ENCODE measurements around the gene PRPS1. TPM values are rescaled to one million over a fixed set of nuclear protein-coding genes. Genes with fewer than 3 reads are reported as not detected.

The PRPS1 gene
- polyA plus RNA-seq, 1 donor from 2014 or later: 60.8 TPM

DNA sequence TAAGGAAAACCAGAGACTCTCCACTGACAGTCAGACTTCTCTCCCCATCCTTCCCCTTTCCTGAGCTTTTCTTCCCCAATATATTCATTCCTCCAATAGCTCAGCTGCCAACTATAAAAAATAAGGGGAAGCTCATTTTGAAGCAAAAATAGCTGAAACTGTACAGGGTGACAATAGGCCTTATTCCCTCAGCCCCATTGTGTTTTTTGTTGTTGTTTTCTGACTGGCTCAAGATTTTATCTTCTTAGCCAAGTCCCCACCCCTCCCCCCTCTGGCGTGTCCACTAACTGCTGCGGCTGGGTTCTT is 26.2 kb downstream of the PRPS1 start:
- Histone ChIP-seq H3K79me2 (replicated peaks; ENCODE audit: insufficient read depth, low read length) (no peaks in the 10 kb centered on the region), H3K36me3 (ENCODE audit: insufficient read depth, low read length) (no peaks in the 10 kb centered on the region), H3K9me3 (ENCODE audit: low read length) (no peaks in the 10 kb centered on the region), H3K4me3 (ENCODE audit: low read length) (no peak overlapping the region), H2AFZ (ENCODE audit: low read depth, low read length) (no peak overlapping the region), H4K20me1 (ENCODE audit: insufficient read depth) (no peaks in the 10 kb centered on the region), H3K4me2 (ENCODE audit: low read length) (no peak overlapping the region), H3K27me3 (ENCODE audit: insufficient read depth, low read depth, low read length) (no peaks in the 10 kb centered on the region), H3K9ac (ENCODE audit: low read length) (no peak overlapping the region), H3K9me2 (ENCODE audit: insufficient read depth, low read length) (no peaks in the 10 kb centered on the region), H3K27ac (ENCODE audit: low read length) (no peak overlapping the region), H3F3A (ENCODE audit: insufficient read depth, low read length, poor library complexity, severe bottlenecking) (no peaks in the 10 kb centered on the region)
- TF ChIP-seq TAF1 (IDR thresholded peaks at IDR 0.05; ENCODE audit: low read depth) (no peak), RAD21 (conservative IDR thresholded peaks at IDR 0.05) (no peak), POLR2AphosphoS5 (IDR thresholded peaks at IDR 0.05) (no peak), EP300 (conservative IDR thresholded peaks at IDR 0.05; ENCODE audit: poor library complexity, severe bottlenecking) (no peak), MXI1 (conservative IDR thresholded peaks at IDR 0.05; ENCODE audit: poor library complexity, severe bottlenecking) (no peak), REST (IDR thresholded peaks at IDR 0.05; ENCODE audit: borderline replicate concordance) (no peak)

DNA sequence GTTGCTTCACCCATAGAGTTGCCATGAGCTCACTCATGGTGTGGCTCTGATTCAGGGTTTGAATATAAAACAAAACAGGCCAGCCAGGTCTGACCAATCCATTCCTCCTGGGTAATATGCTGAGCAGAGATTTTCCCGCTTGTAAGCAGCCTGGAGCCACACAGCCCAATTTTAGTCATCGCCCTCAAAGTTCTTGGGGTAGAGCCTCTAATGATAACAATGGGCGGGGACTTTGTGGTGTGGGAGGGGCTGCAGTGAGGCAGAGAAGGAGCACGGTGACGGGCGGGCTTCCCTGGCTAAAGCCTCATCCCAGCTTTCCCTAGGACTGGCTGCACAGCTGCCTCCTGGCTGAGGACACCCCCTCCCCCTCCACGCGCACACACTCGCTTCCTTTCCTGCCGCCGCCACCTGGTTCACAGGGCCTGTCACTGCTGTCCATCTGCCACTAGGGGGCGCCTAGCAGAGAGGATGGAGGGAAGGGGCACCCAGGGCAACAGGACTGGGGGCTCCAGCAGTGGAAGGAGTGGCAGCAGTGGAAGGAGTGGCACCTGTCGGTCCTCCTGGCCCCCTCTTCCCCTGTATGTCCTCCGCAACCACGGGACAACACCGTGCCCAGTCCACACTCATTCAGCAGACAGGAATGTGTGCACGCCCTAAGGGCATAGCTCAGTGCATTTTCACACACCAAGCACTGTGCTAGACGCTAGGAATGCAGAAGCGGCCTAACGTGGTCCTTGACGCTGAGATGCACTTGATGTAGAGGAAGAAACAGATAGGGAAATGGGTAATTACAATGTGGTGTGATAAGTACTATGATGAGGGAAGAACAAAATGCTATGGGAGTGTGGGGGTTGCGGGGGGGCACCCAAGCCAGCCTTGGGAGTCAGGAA is 26.8 kb downstream of the PRPS1 start:
- Histone ChIP-seq H3K4me3 (ENCODE audit: low read length) (no peak overlapping the region), H3F3A (ENCODE audit: insufficient read depth, low read length, poor library complexity, severe bottlenecking) (no peaks in the 10 kb centered on the region), H3K4me2 (ENCODE audit: low read length) (no peak overlapping the region), H3K9me3 (ENCODE audit: low read length) (no peaks in the 10 kb centered on the region), H3K9me2 (ENCODE audit: insufficient read depth, low read length) (no peaks in the 10 kb centered on the region), H2AFZ (ENCODE audit: low read depth, low read length) (no peak overlapping the region), H3K27me3 (ENCODE audit: insufficient read depth, low read depth, low read length) (no peaks in the 10 kb centered on the region), H4K20me1 (ENCODE audit: insufficient read depth) (no peaks in the 10 kb centered on the region), H3K27ac (ENCODE audit: low read length) (no peak overlapping the region), H3K79me2 (replicated peaks; ENCODE audit: insufficient read depth, low read length) (no peaks in the 10 kb centered on the region), H3K36me3 (ENCODE audit: insufficient read depth, low read length) (no peaks in the 10 kb centered on the region), H3K9ac (ENCODE audit: low read length) (no peak overlapping the region)
- TF ChIP-seq EZH2 (IDR thresholded peaks at IDR 0.05; ENCODE audit: borderline replicate concordance, insufficient read depth, low read length, poor library complexity, severe bottlenecking) (no peak), POLR2AphosphoS5 (IDR thresholded peaks at IDR 0.05) (no peak), SMC3 (conservative IDR thresholded peaks at IDR 0.05; ENCODE audit: poor library complexity) (no peak), EP300 (conservative IDR thresholded peaks at IDR 0.05; ENCODE audit: poor library complexity, severe bottlenecking) (no peak), RAD21 (conservative IDR thresholded peaks at IDR 0.05) (no peak)

- Histone ChIP-seq H3K27ac (ENCODE audit: low read length) (no peak overlapping the region), H3K4me3 (ENCODE audit: low read length) (no peak overlapping the region), H3K4me2 (ENCODE audit: low read length) (no peak overlapping the region), H3K79me2 (replicated peaks; ENCODE audit: insufficient read depth, low read length) (no peaks in the 10 kb centered on the region), H4K20me1 (ENCODE audit: insufficient read depth) (no peaks in the 10 kb centered on the region), H2AFZ (ENCODE audit: low read depth, low read length) (no peak overlapping the region), H3F3A (ENCODE audit: insufficient read depth, low read length, poor library complexity, severe bottlenecking) (no peaks in the 10 kb centered on the region), H3K9me2 (ENCODE audit: insufficient read depth, low read length) (no peaks in the 10 kb centered on the region), H3K9me3 (ENCODE audit: low read length) (no peaks in the 10 kb centered on the region), H3K36me3 (ENCODE audit: insufficient read depth, low read length) (no peaks in the 10 kb centered on the region), H3K27me3 (ENCODE audit: insufficient read depth, low read depth, low read length) (no peaks in the 10 kb centered on the region), H3K9ac (ENCODE audit: low read length) (no peak overlapping the region)
- no peak for TF ChIP-seq TAF1 (IDR thresholded peaks at IDR 0.05; ENCODE audit: low read depth)
Observed at GRCh38 chrX:107656978-107657377, 28.7 kb downstream of the PRPS1 start.

All from neural cell (in vitro differentiated cells).